CD14-positive monocyte (primary cell): ENCODE measurements around the gene PDE1C. TPM values are rescaled to one million over a fixed set of nuclear protein-coding genes. Genes with fewer than 3 reads are reported as not detected.

Experiments used
- DNase-seq, 3 donors: peaks; one replicate each; pipeline ENCODE4 v3.0.0-alpha.2; 2011 to 2022
- H2AFZ ChIP-seq: 2 replicates; pipeline ENCODE4 v1.6.0; 2012; ENCODE audit warnings: mild to moderate bottlenecking, low read depth, low read length, inconsistent platforms; ENCODE audit not compliant: insufficient read depth, poor library complexity, severe bottlenecking
- H3K27ac ChIP-seq, 2 donors: 1 replicate in 1 of 2; 2 replicates in 1 of 2; pipeline ENCODE4 v1.5.1; 2012 to 2013; ENCODE audit warnings: low read length in 2 of 2, control low read depth in 1 of 2, inconsistent platforms in 1 of 2, low read depth in 1 of 2, mild to moderate bottlenecking in 1 of 2
- H3K27me3 ChIP-seq, 2 donors: one replicate each; pipeline versions ENCODE4 v1.6.0 to v1.6.1; 2011 to 2013; ENCODE audit warnings: low read length in 2 of 2; ENCODE audit not compliant: control insufficient read depth in 2 of 2, insufficient read depth in 2 of 2
- H3K36me3 ChIP-seq, 2 donors: replicated peaks in 1 of 2; 1 replicate in 1 of 2; 2 replicates in 1 of 2; pipeline versions ENCODE4 v1.5.1 to v1.6.1; 2012 to 2013; ENCODE audit warnings: low read length in 2 of 2, control low read depth in 1 of 2, inconsistent platforms in 1 of 2, mild to moderate bottlenecking in 1 of 2; ENCODE audit not compliant: insufficient read depth in 2 of 2, control insufficient read depth in 1 of 2
- H3K4me1 ChIP-seq, 2 donors: 1 replicate in 1 of 2; 2 replicates in 1 of 2; pipeline versions ENCODE4 v1.5.1 to v1.6.1; 2012 to 2013; ENCODE audit warnings: low read length in 2 of 2, control low read depth in 1 of 2, inconsistent platforms in 1 of 2, mild to moderate bottlenecking in 1 of 2, moderate library complexity in 1 of 2; ENCODE audit not compliant: insufficient read depth in 2 of 2, control insufficient read depth in 1 of 2
- H3K4me2 ChIP-seq: replicated peaks from 2 replicates; pipeline ENCODE3; 2012; ENCODE audit warnings: low read length, moderate library complexity, mild to moderate bottlenecking; ENCODE audit not compliant: poor library complexity, severe bottlenecking; ENCODE audit errors: extremely low read depth
- H3K4me3 ChIP-seq, 3 experiments: fragments of 200-600 bp in 1 of 3; sonication (generic) in 1 of 3; replicated peaks in 1 of 3; 1 replicate in 2 of 3; 2 replicates in 1 of 3; pipeline ENCODE4 v1.5.1; 2011 to 2013; ENCODE audit warnings: low read length in 3 of 3, mild to moderate bottlenecking in 3 of 3, control low read depth in 2 of 3, low read depth in 2 of 3, inconsistent platforms in 1 of 3, moderate library complexity in 1 of 3
- H3K79me2 ChIP-seq: 2 replicates; pipeline ENCODE4 v1.6.0; 2012; ENCODE audit warnings: mild to moderate bottlenecking, control low read depth, inconsistent platforms, low read length, moderate library complexity; ENCODE audit not compliant: insufficient read depth
- H3K9ac ChIP-seq: 2 replicates; pipeline ENCODE4 v1.6.0; 2017; ENCODE audit warnings: low read length, mild to moderate bottlenecking; ENCODE audit not compliant: insufficient read depth, poor library complexity, severe bottlenecking
- H3K9me3 ChIP-seq, 2 donors: replicated peaks in 1 of 2; 1 replicate in 1 of 2; 2 replicates in 1 of 2; pipeline versions ENCODE4 v1.5.1 to v1.6.1; 2012 to 2013; ENCODE audit warnings: low read length in 2 of 2, control low read depth in 1 of 2; ENCODE audit not compliant: control insufficient read depth in 1 of 2, insufficient read depth in 1 of 2
- H4K20me1 ChIP-seq: 2 replicates; pipeline ENCODE4 v1.6.0; 2012; ENCODE audit warnings: mild to moderate bottlenecking, low read length, control low read depth, moderate library complexity; ENCODE audit not compliant: insufficient read depth
- H3K27ac Mint-ChIP-seq, 7 donors: one replicate each; pipeline ENCODE4 v1.8.0; 2020; ENCODE audit warnings: mild to moderate bottlenecking in 7 of 7, mixed read lengths in 7 of 7, moderate library complexity in 6 of 7, inconsistent platforms in 2 of 7
- H3K27me3 Mint-ChIP-seq, 3 donors: one replicate each; pipeline ENCODE4 v1.8.0; 2021 to 2022; ENCODE audit warnings: low read depth in 3 of 3, mild to moderate bottlenecking in 3 of 3, mixed read lengths in 3 of 3, moderate library complexity in 3 of 3, inconsistent platforms in 1 of 3
- H3K36me3 Mint-ChIP-seq, 2 donors: one replicate each; pipeline ENCODE4 v1.8.0; 2020; ENCODE audit warnings: mixed read lengths in 2 of 2, inconsistent platforms in 1 of 2, mild to moderate bottlenecking in 1 of 2
- H3K4me1 Mint-ChIP-seq: one replicate; pipeline ENCODE4 v1.8.0; 2020; ENCODE audit warnings: mild to moderate bottlenecking, mixed read lengths
- H3K4me3 Mint-ChIP-seq, 2 donors: one replicate each; pipeline ENCODE4 v1.8.0; 2020; ENCODE audit warnings: mild to moderate bottlenecking in 2 of 2, mixed read lengths in 2 of 2, moderate library complexity in 1 of 2
- H3K9me3 Mint-ChIP-seq, 7 donors: one replicate each; pipeline ENCODE4 v1.8.0; 2020 to 2022; ENCODE audit warnings: mixed read lengths in 7 of 7, mild to moderate bottlenecking in 6 of 7, moderate library complexity in 6 of 7, inconsistent platforms in 2 of 7
- CTCF ChIP-seq: fragments of 200-600 bp; IDR thresholded peaks from one replicate; pipeline ENCODE4 v1.8.0; 2022; ENCODE audit warnings: antibody characterized with exemption, mild to moderate bottlenecking
- WGBS: methylation state at CpG from one replicate; pipeline ENCODE4 v1.1.5; 2013; ENCODE audit warnings: missing lambda C conversion rate; ENCODE audit not compliant: insufficient coverage; 5-methylcytosine and 5-hydroxymethylcytosine counted together
- intact Hi-C, 2 donors: fragments of 100-400 bp; cut with micrococcal nuclease; formaldehyde crosslinking; loops; one replicate each; pipeline versions ENCODE4 v1.15.0 to v1.15.1; 2023
- polyA minus RNA-seq: library from RNA; depleted of rRNA, polyadenylated mRNA; stranded (reverse); fragments of >200 nt; gene quantifications from 2 replicates; pipeline ENCODE4 v1.2.3, GENCODE V29; 2012
- polyA plus RNA-seq, 3 donors: library from polyadenylated mRNA; depleted of rRNA in 1 of 3; unstranded in 2 of 3; stranded (reverse) in 1 of 3; fragments of 300-500 nt in 2 of 3; fragments of >200 nt in 1 of 3; fragmentation: Illumina TruSeq in 2 of 3; gene quantifications; 1 replicate in 2 of 3; 2 replicates in 1 of 3; pipeline ENCODE4 v1.2.3, GENCODE V29; 2012 to 2021
- total RNA-seq, 12 experiments: library from RNA in 1 of 12; stranded (reverse) in 1 of 12; fragments of 120-200 nt in 1 of 12; gene quantifications; one replicate each; pipeline ENCODE4 v1.2.4 and lab custom pipeline; 2013 to 2026; ENCODE audit warnings: mixed read lengths in 6 of 12, inconsistent platforms in 1 of 12

PDE1C gene
- 0.04 TPM for total RNA-seq (2013)
- polyA plus RNA-seq (not detected), polyA minus RNA-seq (not detected in 2 replicates), total RNA-seq (lab: John Stamatoyannopoulos, UW) (0.20 to 6.0 (median 1.6) reads per million in 11 experiments)

- H3K4me1 Mint-ChIP-seq: no peaks in the 10 kb centered on the region
- DNase-seq: no peak
- no peaks in the 10 kb centered on the region for H3K36me3 ChIP-seq
- no peaks in the 10 kb centered on the region for H3K36me3 Mint-ChIP-seq
- intact Hi-C loops: no loop called here
- TF ChIP-seq CTCF: no peak
- H3K27ac Mint-ChIP-seq: no peak within 1 kb of the TSS
- H3K4me3 Mint-ChIP-seq: peak within 1 kb of the TSS in 1 of 2 donors; percentile 81
- no peak within 1 kb of the TSS for H2AFZ ChIP-seq
- peaks cover 0 to 15% of the 10 kb centered on the region in 2 donors for H3K9me3 ChIP-seq
- no peak within 1 kb of the TSS for H3K4me3 ChIP-seq
- H3K9ac ChIP-seq: no peak within 1 kb of the TSS
- no peaks in the 10 kb centered on the region for H4K20me1 ChIP-seq
- peaks cover 40 to 54% of the 10 kb centered on the region in 2 donors for H3K27me3 ChIP-seq
- peaks cover 0 to 14% (median 0%) of the 10 kb centered on the region in 7 donors for H3K9me3 Mint-ChIP-seq
- no peaks in the 10 kb centered on the region for H3K79me2 ChIP-seq
- peaks cover 35 to 47% (median 39%) of the 10 kb centered on the region in 3 donors for H3K27me3 Mint-ChIP-seq
- no peak within 1 kb of the TSS for H3K27ac ChIP-seq
- no peaks in the 10 kb centered on the region for H3K4me1 ChIP-seq
- no peak within 1 kb of the TSS for H3K4me2 ChIP-seq
- WGBS: under 1% methylated on average over 56 of the region's 88 CpGs
These were observed at the start of gene PDE1C for GRCh38 chr7:32070406-32071360. PDE1C (minus strand) TSS chr7:32070407.

GRCh38 chr7:32119790-32120196, 49.6 kb upstream of the PDE1C start:
- no peak for DNase-seq
- Histone ChIP-seq H3K4me3 (no peak overlapping the region), H3K27ac (no peak overlapping the region), H3K27me3 (no peaks in the 10 kb centered on the region), H3K79me2 (no peaks in the 10 kb centered on the region), H3K36me3 (no peaks in the 10 kb centered on the region), H3K9ac (no peak overlapping the region), H2AFZ (no peak overlapping the region), H4K20me1 (no peaks in the 10 kb centered on the region), H3K9me3 (peaks cover 4 to 11% of the 10 kb centered on the region in 2 donors), H3K4me2 (no peak overlapping the region), H3K4me1 (no peaks in the 10 kb centered on the region)
- no peak for TF ChIP-seq CTCF
- Mint-ChIP-seq H3K36me3 (no peaks in the 10 kb centered on the region), H3K4me3 (no peak overlapping the region), H3K9me3 (peaks cover 7 to 29% (median 20%) of the 10 kb centered on the region in 7 donors), H3K27ac (no peak overlapping the region), H3K4me1 (no peaks in the 10 kb centered on the region), H3K27me3 (peaks cover 0 to 2% (median 0%) of the 10 kb centered on the region in 3 donors)
- 96% methylated on average over 8 of the region's 8 CpGs for WGBS
- intact Hi-C loops: no loop called here
